ENCODE data around the gene GALNT5. TPM values are rescaled to one million over a fixed set of nuclear protein-coding genes. Genes with fewer than 3 reads are reported as not detected.

GALNT5 gene, protein sequence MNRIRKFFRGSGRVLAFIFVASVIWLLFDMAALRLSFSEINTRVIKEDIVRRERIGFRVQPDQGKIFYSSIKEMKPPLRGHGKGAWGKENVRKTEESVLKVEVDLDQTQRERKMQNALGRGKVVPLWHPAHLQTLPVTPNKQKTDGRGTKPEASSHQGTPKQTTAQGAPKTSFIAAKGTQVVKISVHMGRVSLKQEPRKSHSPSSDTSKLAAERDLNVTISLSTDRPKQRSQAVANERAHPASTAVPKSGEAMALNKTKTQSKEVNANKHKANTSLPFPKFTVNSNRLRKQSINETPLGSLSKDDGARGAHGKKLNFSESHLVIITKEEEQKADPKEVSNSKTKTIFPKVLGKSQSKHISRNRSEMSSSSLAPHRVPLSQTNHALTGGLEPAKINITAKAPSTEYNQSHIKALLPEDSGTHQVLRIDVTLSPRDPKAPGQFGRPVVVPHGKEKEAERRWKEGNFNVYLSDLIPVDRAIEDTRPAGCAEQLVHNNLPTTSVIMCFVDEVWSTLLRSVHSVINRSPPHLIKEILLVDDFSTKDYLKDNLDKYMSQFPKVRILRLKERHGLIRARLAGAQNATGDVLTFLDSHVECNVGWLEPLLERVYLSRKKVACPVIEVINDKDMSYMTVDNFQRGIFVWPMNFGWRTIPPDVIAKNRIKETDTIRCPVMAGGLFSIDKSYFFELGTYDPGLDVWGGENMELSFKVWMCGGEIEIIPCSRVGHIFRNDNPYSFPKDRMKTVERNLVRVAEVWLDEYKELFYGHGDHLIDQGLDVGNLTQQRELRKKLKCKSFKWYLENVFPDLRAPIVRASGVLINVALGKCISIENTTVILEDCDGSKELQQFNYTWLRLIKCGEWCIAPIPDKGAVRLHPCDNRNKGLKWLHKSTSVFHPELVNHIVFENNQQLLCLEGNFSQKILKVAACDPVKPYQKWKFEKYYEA
- total RNA-seq = 10 to 100 TPM in 1 of 4 donors, 1 to 10 TPM in 3; 6.7 to 11.2 (median 8.6) TPM

DNA sequence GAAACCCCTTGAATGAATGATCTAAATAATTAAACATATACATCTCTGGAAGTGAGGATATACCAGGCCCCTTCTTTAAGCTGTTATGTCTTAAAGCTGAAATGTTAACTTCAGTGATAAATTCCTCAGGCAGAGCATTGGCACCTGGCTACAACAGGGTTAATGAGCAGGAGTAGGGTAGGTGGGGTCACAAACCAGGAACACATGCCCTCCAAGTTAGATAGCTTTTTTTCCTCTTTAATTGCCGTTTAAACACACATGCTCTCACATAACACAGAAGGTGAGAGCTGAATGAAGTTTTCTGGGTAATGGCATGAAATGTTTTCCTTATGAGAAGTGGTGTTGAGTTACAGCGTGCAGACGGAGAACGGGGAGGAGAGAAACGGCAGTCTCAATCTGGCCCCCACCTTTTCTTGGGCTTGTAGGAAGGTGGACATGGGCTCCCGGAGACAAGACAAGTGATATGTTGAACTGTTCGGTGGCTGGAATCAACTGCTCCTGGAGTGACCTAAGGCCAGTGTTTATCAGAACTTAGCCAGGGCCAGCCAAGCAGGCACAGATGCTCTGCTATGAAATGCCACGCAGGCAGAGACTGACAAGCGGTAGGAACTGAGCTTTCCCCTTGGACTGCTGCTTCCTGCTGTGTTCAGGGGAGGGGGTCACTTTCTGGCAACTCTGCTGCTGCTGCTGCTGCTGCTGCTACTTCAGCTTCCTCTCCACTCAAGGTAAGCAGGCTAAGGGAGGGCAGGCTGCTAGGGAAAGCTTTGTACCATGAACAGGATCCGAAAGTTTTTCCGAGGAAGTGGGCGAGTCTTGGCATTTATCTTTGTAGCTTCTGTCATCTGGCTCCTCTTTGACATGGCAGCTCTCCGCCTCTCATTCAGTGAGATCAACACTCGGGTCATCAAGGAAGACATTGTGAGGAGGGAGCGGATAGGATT, at the start of gene GALNT5:
GALNT5 (plus strand) TSS at position 394 of the 941 bp plus-strand sequence; CDS start at position 772, 378 bp downstream.
- H3K36me3 ChIP-seq = no peaks in the 10 kb centered on the region

DNA sequence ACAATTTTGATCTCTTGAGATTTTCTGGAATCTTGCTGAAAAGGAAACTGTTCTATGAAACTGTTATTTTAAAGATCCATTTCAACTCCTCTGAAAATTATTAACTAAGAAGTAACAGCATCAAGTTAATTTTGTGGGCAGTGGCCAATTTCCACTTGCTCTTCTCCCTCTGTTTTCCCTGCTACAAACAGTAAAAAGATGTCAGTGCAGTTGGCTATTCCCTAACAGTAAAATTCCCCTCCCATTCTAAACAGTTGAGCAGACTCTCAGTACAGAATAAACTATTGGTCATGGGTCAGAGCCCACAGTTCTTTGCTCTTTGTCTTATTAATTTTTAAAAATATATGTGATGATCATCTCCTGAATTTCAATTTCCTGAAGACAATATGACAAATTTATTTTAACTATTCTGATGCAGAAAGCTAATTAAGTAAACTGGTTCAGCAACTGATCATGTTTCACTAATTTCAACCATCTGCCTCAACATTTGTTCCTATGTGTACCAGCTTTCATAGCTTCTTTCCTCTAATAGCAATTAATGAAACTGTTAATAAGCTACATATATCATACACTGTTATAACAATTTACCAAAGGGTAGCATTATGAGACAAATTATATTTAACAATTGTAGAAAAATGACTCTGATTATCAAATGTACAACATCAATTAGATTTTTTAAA, 41.1 kb upstream of the GALNT5 start:
- H3K4me1 ChIP-seq = no peaks in the 10 kb centered on the region
- H3K9me3 ChIP-seq = no peaks in the 10 kb centered on the region
- no peak overlapping the region for H3K4me3 ChIP-seq
- H3K27ac ChIP-seq = no peak overlapping the region
- no peak for TF ChIP-seq POLR2A (IDR thresholded peaks at IDR 0.05)
- TF ChIP-seq, protein P1, sequence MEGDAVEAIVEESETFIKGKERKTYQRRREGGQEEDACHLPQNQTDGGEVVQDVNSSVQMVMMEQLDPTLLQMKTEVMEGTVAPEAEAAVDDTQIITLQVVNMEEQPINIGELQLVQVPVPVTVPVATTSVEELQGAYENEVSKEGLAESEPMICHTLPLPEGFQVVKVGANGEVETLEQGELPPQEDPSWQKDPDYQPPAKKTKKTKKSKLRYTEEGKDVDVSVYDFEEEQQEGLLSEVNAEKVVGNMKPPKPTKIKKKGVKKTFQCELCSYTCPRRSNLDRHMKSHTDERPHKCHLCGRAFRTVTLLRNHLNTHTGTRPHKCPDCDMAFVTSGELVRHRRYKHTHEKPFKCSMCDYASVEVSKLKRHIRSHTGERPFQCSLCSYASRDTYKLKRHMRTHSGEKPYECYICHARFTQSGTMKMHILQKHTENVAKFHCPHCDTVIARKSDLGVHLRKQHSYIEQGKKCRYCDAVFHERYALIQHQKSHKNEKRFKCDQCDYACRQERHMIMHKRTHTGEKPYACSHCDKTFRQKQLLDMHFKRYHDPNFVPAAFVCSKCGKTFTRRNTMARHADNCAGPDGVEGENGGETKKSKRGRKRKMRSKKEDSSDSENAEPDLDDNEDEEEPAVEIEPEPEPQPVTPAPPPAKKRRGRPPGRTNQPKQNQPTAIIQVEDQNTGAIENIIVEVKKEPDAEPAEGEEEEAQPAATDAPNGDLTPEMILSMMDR (IDR thresholded peaks at IDR 0.05) = no peak
- no peaks in the 10 kb centered on the region for H3K27me3 ChIP-seq
- no peak for DNase-seq
- no peaks in the 10 kb centered on the region for H3K36me3 ChIP-seq
- intact Hi-C loops (cut with DNase I) = no loop called here

More for the DNA sequence above, at the start of gene GALNT5:
- Histone ChIP-seq H3K4me1 (peaks cover 0 to 43% (median 9%) of the 10 kb centered on the region in 3 donors), H3K9me3 (no peaks in the 10 kb centered on the region), H3K27ac (peak within 1 kb of the TSS; percentile 67 to 73 (median 69)), H3K27me3 (no peaks in the 10 kb centered on the region), H3K4me3 (peak within 1 kb of the TSS; percentile 25 to 57 (median 41))
- TF ChIP-seq POLR2A (IDR thresholded peaks at IDR 0.05) = peak in 1 of 4 donors; percentile 11
- TF ChIP-seq, protein P1 (IDR thresholded peaks at IDR 0.05) = no peak
- intact Hi-C loops (cut with DNase I) = no loop called here
- DNase-seq = no peak
- WGBS, 2 donors = 8 to 20% methylated on average over 12 to 15 of the region's 15 CpGs

DNA sequence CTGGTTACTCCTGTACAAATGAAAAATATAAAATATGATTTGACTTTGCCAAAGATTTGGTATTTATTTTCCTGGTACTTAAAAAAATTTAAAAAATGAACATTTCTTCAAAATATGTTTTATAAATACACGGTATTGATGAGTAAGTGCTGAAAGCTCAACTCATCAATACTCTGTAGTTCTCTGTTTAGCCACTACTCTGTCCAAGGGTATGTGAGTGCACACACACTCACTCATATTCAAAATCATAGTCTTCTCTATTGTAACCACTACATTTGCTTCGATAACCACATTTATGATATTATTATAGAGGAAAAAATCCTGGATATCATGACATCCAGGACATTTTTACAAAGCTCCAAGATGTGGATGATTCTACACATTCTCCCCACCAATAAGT, 40.1 kb upstream of the GALNT5 start:
- H3K27ac ChIP-seq = no peak overlapping the region
- no peak for TF ChIP-seq POLR2A (IDR thresholded peaks at IDR 0.05)
- TF ChIP-seq, protein P1 (IDR thresholded peaks at IDR 0.05) = no peak
- no peaks in the 10 kb centered on the region for H3K4me1 ChIP-seq
- H3K27me3 ChIP-seq = no peaks in the 10 kb centered on the region
- H3K4me3 ChIP-seq = no peak overlapping the region
- WGBS, 2 donors = 83 to 86% methylated on average over 2 of the region's 2 CpGs
- H3K9me3 ChIP-seq = no peaks in the 10 kb centered on the region
- intact Hi-C loops (cut with DNase I) = no loop called here
- DNase-seq = no peak
- no peaks in the 10 kb centered on the region for H3K36me3 ChIP-seq

DNA sequence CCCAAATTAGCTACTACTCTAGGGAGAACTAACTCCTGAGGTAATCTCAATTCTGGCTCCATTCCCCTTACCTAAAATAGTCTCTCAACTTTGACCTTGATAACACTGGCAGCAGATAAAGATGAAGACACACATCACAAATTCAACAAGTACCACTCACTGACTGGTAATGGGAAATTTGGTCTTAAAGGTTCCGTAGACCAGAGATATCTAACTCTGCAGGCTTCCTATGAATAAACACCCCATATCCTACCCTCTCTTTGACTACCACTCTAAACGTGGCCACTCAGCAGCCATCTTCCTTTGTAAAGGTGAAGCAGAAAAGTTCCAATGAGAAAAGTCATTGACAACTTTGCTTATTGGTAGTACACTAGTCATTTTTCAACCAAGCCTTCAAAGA, 38.6 kb upstream of the GALNT5 start:
- Histone ChIP-seq H3K4me3 (no peak overlapping the region), H3K27ac (no peak overlapping the region), H3K4me1 (no peaks in the 10 kb centered on the region), H3K27me3 (no peaks in the 10 kb centered on the region), H3K9me3 (no peaks in the 10 kb centered on the region), H3K36me3 (no peaks in the 10 kb centered on the region)
- TF ChIP-seq, protein P1 (IDR thresholded peaks at IDR 0.05) = no peak
- no peak for TF ChIP-seq POLR2A (IDR thresholded peaks at IDR 0.05)
- intact Hi-C loops (cut with DNase I) = no loop called here
- no peak for DNase-seq
- WGBS, 2 donors = 62 to 77% methylated on average over 2 of the region's 2 CpGs
